Stomach (tissue), 9 donors: ENCODE data around the gene CLSTN2. TPM values are rescaled to one million over a fixed set of nuclear protein-coding genes. Genes with fewer than 3 reads are reported as not detected.

ENCODE experiments used
- DNase-seq, 2 donors: peaks; one replicate each; pipeline versions ENCODE4 v3.0.0 to v3.0.0-alpha.2; 2013 to 2019
- H3K27ac ChIP-seq, 5 donors: fragments of 200-600 bp in 4 of 5; sonication (generic) in 4 of 5; one replicate each; pipeline ENCODE4 v1.5.1; 2013 to 2019; ENCODE audit warnings: mild to moderate bottlenecking in 1 of 5, moderate library complexity in 1 of 5
- H3K27me3 ChIP-seq, 3 donors: fragments of 200-600 bp; sonication (generic); one replicate each; pipeline ENCODE4 v1.5.1; 2017 to 2019; ENCODE audit warnings: mixed run types in 1 of 3
- H3K36me3 ChIP-seq, 4 donors: fragments of 200-600 bp; sonication (generic); 1 replicate in 3 of 4; 2 replicates in 1 of 4; pipeline ENCODE4 v1.5.1; 2016 to 2019
- H3K4me1 ChIP-seq, 4 donors: fragments of 200-600 bp; sonication (generic); one replicate each; pipeline ENCODE4 v1.5.1; 2016 to 2019
- H3K4me3 ChIP-seq, 4 donors: fragments of 200-600 bp; sonication (generic) in 3 of 4; one replicate each; pipeline ENCODE4 v1.5.1; 2016 to 2019; ENCODE audit warnings: mild to moderate bottlenecking in 1 of 4
- H3K9me3 ChIP-seq, 4 donors: fragments of 200-600 bp; sonication (generic); one replicate each; pipeline ENCODE4 v1.5.1; 2016 to 2019
- CTCF ChIP-seq, 7 experiments: fragments of 450-650 bp in 4 of 7; fragments of 200-600 bp in 3 of 7; sonication (generic) in 3 of 7; IDR thresholded peaks; one replicate each; pipeline ENCODE4 v1.5.1; 2016 to 2019; ENCODE audit warnings: antibody characterized with exemption in 7 of 7, control low read depth in 2 of 7, mild to moderate bottlenecking in 1 of 7
- EP300 ChIP-seq: sonication (generic); formaldehyde crosslinking; IDR thresholded peaks from one replicate; pipeline ENCODE4 v1.6.1; 2017; ENCODE audit warnings: antibody characterized with exemption
- POLR2A ChIP-seq, 4 donors: fragments of 450-650 bp; IDR thresholded peaks; one replicate each; pipeline ENCODE4 v1.6.1; 2016; ENCODE audit warnings: antibody characterized with exemption in 4 of 4, control low read depth in 2 of 4, mild to moderate bottlenecking in 1 of 4, moderate library complexity in 1 of 4
- POLR2AphosphoS5 ChIP-seq, 3 donors: sonication (generic); formaldehyde crosslinking; IDR thresholded peaks; one replicate each; pipeline ENCODE4 v1.6.1; 2016; ENCODE audit warnings: antibody characterized with exemption in 3 of 3
- WGBS, 5 donors: extraction: QIAGEN DNeasy Blood & Tissue Kit in 3 of 5; methylation state at CpG; one replicate each; pipeline versions ENCODE4 v1.1.5 to v1.1.7; 2013 to 2018; 5-methylcytosine and 5-hydroxymethylcytosine counted together
- intact Hi-C: fragments of 100-400 bp; cut with DNase I; formaldehyde crosslinking; loops from one replicate; pipeline ENCODE4 v1.15.1; 2023; ENCODE audit warnings: low total_unique reads
- polyA plus RNA-seq, 3 donors: library from polyadenylated mRNA; stranded (reverse); fragments of 200-250 nt; gene quantifications; one replicate each; pipeline ENCODE4 v1.2.3, GENCODE V29; 2013
- total RNA-seq, 5 donors: library from RNA; depleted of rRNA; stranded (reverse); fragments of >200 nt; gene quantifications; one replicate each; pipeline versions ENCODE4 v1.1.0 to v1.2.3, GENCODE V29; 2014 to 2016
- donor health status: healthy with polysubstance abuse.
- donor health status: Bipolar disorder and iron deficiency.
- donor health status: healthy.

Gene CLSTN2
- total and polyA plus RNA-seq, 8 donors, result 0.10 to 5.4 (median 1.7) TPM

GRCh38 chr3:140424211-140424610 is 489.2 kb downstream of the CLSTN2 start:
- intact Hi-C loops, result no loop called here
- peaks cover 0 to 10% (median 0%) of the 10 kb centered on the region in 4 donors for H3K4me1 ChIP-seq
- H3K36me3 ChIP-seq, result no peaks in the 10 kb centered on the region
- H3K4me3 ChIP-seq, result no peak overlapping the region
- TF ChIP-seq POLR2AphosphoS5 (IDR thresholded peaks at IDR 0.05) (no peak), CTCF (IDR thresholded peaks at IDR 0.05) (no peak), EP300 (no peak), POLR2A (IDR thresholded peaks at IDR 0.05) (no peak)
- 83 to 96% (median 91%) methylated on average over 1 of the region's 1 CpG for WGBS, 5 donors
- H3K27me3 ChIP-seq, result no peaks in the 10 kb centered on the region
- no peak for DNase-seq
- H3K9me3 ChIP-seq, result no peaks in the 10 kb centered on the region
- no peak overlapping the region for H3K27ac ChIP-seq

GRCh38 chr3:140424726-140425125 is 489.7 kb downstream of the CLSTN2 start:
- no peak overlapping the region for H3K4me3 ChIP-seq
- no peaks in the 10 kb centered on the region for H3K27me3 ChIP-seq
- TF ChIP-seq EP300, result no peak
- TF ChIP-seq POLR2AphosphoS5 (IDR thresholded peaks at IDR 0.05), result no peak
- no peak for TF ChIP-seq CTCF (IDR thresholded peaks at IDR 0.05)
- TF ChIP-seq POLR2A (IDR thresholded peaks at IDR 0.05), result no peak
- no peak overlapping the region for H3K27ac ChIP-seq
- no peak for DNase-seq
- no peaks in the 10 kb centered on the region for H3K36me3 ChIP-seq
- 69 to 100% (median 71%) methylated on average over 1 of the region's 1 CpG for WGBS, 5 donors
- peaks cover 0 to 10% (median 0%) of the 10 kb centered on the region in 4 donors for H3K4me1 ChIP-seq
- no peaks in the 10 kb centered on the region for H3K9me3 ChIP-seq
- intact Hi-C loops, result no loop called here

- TF ChIP-seq POLR2A (IDR thresholded peaks at IDR 0.05), result no peak
- no peak for TF ChIP-seq POLR2AphosphoS5 (IDR thresholded peaks at IDR 0.05)
- no peak for TF ChIP-seq CTCF (IDR thresholded peaks at IDR 0.05)
- no peak for TF ChIP-seq EP300
- Histone ChIP-seq H3K27me3 (no peaks in the 10 kb centered on the region), H3K36me3 (no peaks in the 10 kb centered on the region), H3K9me3 (no peaks in the 10 kb centered on the region), H3K4me1 (no peaks in the 10 kb centered on the region), H3K27ac (no peak overlapping the region), H3K4me3 (no peak overlapping the region)
- 93 to 100% (median 98%) methylated on average over 1 of the region's 1 CpG for whole genome bisulfite sequencing, 5 donors
- intact Hi-C loops, result no loop called here
- no peak for DNase-seq
Observed at GRCh38 chr3:140427786-140428185, 492.8 kb downstream of the CLSTN2 start.

GRCh38 chr3:140428380-140428779 is 493.4 kb downstream of the CLSTN2 start:
- Histone ChIP-seq H3K27ac (no peak overlapping the region), H3K9me3 (no peaks in the 10 kb centered on the region), H3K27me3 (no peaks in the 10 kb centered on the region), H3K36me3 (no peaks in the 10 kb centered on the region), H3K4me3 (no peak overlapping the region), H3K4me1 (no peaks in the 10 kb centered on the region)
- no peak for DNase-seq
- no peak for TF ChIP-seq POLR2AphosphoS5 (IDR thresholded peaks at IDR 0.05)
- no peak for TF ChIP-seq CTCF (IDR thresholded peaks at IDR 0.05)
- no peak for TF ChIP-seq EP300
- TF ChIP-seq POLR2A (IDR thresholded peaks at IDR 0.05), result no peak
- WGBS, 5 donors, result 46 to 83% (median 64%) methylated on average over 3 of the region's 3 CpGs
- intact Hi-C loops, result no loop called here
